NCI-H526 (cell line): ENCODE results near the gene C16orf90.

ENCODE experiments used
- DNase-seq, 2 experiments: peaks; one replicate each; lab custom pipeline; 2025; lab: John Stamatoyannopoulos, UW

The C16orf90 gene

GRCh38 chr16:3461151-3461550 lies 34.1 kb downstream of the C16orf90 start:
- no peak for DNase-seq

DNA sequence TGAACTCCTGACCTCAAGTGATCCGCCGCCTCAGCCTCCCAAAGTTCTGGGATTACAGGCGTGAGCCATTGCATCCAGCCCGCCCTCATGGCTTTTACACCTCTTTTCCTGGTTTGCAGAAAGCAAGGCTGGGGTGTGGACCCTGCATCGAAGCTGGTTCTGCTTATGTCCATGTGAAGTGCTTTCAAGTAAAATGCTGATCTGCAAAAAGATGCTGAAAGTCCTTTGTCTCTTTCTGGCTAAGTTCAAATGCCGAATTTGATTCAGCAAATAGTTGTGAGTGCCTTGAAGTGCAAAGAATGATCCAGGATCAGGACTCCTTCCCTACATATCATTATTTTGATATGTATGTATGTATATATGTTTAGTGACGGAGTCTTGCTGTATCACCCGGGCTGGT lies 34.7 kb downstream of the C16orf90 start:
- DNase-seq: no peak

- no peak for DNase-seq
Observed at GRCh38 chr16:3460121-3460520, 35.2 kb downstream of the C16orf90 start.

DNA sequence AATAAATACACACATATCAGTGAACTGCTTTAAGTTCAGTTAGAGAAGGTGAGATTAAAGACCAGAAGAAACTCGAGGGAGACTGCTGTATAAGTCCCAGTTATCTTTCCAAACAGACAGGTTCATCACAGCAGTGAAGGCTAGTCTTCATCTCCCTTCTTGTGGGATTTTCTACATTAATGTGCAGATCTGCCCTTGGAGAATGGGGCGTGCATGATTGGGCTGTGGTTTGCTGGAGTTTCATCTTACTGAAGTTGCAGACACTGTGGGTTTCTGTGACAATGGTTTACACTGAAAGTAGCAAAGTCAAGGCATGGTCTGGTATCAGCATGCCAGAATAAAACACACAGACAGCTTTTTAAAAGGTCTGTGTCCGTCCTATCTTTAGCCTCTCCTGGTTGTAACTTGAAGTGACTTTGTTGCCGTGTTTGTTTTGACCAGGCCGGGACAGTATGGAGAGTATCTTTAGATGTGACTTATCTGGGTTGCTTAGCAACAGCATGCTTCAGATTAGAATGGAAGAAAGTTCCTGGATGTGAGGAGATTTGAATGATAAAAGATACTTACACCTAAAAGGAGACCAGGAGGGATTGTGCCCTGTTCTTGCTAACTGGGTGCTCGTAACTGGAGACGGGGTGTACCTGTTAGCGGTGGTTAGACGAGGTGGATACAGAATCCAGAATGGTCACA lies 35.7 kb downstream of the C16orf90 start:
- no peak for DNase-seq

DNA sequence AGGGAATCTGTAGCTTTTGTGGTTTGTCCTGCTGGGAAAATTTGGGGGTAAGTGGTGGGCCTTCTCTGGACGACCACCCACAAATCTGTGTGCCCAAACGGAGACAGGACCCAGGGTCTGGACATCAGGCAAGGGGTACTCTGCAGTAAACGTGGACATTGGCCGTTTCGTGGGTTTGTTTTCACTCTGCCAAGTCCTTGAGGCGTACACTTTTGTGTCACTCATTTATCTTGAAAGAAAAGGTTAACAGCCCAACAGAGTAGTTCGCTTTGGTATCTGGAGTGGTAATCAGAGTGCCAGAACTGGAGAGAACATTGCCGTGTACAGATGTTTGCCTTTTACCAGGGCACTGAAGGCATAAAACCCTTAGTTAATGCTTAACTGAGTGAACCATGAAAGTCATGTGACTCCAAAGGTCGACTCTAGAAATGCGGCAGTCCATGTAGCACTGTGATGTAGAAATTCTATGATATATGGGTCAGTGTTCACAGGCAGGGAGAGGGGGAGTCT lies 36.4 kb downstream of the C16orf90 start:
- DNase-seq: peak; percentile 10 to 35

DNA sequence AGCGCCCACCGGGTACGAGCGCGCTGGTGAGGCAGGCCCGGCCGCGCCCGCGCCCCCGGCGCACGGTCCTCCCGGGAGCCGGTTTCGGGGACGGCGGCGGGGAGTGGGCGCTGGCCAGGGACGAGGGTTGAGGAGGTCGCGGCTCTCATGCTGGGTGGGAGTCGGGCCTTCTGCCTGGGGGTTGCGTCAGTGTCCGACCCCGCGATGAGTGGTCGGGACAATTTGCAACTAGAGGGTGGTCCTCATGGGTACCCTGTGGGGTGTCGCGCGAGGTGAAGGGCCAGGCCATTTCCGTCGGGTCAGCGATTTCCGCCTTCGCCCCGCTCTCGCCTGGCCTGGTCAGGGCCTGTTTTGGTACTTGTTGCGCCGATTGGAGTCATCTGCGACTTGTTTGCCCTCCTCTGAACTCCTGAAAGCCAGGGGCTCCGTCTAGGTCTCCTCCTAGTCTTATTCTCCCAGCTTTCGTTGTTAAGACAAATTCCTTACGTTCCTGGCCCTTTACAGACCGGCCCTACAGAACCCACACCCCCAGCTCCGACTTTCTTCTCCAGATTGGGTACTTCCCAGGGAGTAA lies 36.9 kb downstream of the C16orf90 start:
- DNase-seq: peak in 1 of 2 experiments; percentile 7

DNA sequence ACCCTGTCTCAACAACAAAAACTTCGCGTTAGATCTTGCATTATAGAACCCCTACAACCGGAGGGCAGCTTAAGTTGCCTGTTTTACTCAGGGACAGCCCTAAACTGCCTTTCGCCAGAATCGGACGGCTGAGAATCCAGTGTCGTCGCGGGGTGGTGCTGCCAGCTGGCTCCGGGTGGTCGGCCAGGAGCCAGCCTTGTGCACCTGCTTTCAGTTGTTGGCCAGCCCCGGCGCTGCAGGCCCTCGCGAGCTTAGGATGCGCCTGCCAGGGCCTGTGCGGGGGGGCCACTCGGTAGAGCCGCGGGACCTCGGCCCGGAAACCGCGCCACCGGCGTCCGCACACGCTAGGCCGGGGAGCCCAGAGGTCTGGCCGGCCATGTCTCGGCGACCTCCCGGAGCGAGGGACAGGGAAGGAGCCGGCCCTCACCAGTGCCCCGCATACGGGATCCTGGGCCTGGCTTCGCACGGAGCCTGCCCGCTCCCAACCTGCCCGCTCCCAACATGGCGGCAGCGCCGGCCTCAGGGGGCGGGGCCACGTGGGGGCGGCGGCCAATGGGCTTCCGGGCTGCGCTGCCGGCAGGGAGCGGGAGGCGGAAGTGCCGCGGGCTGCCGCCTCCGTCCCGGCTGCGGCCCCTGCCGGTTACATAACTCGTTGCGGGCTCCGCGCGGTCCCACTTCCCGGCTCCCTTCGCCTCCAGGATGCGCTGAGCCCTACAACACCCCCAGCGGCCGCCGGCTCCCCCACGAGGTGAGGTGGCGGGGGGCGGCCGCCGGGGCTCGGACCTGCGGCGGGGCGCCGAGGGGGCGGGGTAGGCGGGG lies 37.6 kb downstream of the C16orf90 start:
- peak; percentile 46 to 88 for DNase-seq

GRCh38 chr16:3454631-3455147 lies 40.6 kb downstream of the C16orf90 start:
- no peak for DNase-seq

DNA sequence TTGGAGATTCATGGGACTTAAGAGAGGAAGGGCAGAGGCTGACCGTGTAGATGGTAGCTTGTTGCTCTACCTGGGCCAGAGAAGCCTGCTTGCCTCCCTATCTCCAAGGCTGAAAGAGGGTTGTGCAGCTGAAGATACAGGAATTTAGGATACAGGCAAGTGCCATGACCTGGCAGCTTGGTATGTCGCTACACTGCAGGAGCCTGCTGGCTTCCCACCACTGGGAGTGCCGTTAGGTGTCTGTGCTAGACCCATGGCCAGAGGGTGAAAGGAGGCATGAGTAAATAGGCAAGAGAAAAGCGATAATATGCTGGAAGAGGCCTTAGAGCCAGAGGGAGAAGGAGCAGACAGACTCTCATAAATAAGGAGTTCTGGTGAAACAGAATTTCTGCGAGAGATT lies 41.2 kb downstream of the C16orf90 start:
- DNase-seq: no peak

GRCh38 chr16:3444032-3444388 lies 51.3 kb downstream of the C16orf90 start:
- no peak for DNase-seq
